GM12878 (cell line): ENCODE measurements around the gene GAS2. TPM values are rescaled to one million over a fixed set of nuclear protein-coding genes. Genes with fewer than 3 reads are reported as not detected.
A peak's percentile ranks its signal among the peaks of the same experiment; 100 is the strongest.

Experiments used
- ATAC-seq: fragments of 200-7000 bp; cut with Tn5 transposase; 3 replicates; pipeline ENCODE4 v1.9.1; 2020; ENCODE audit warnings: mild to moderate bottlenecking, moderate library complexity
- BruUV-seq: library from RNA; stranded (reverse); fragments of 400-500 nt; replicated peaks from 2 replicates; lab custom pipeline; 2021; lab: Mats Ljungman, UMichigan
- CTCF ChIA-PET: fragments of 300-600 bp; sonication (Branson Sonifier 250); formaldehyde crosslinking; extraction: SDS; loops from one replicate; lab custom pipeline; 2021; ENCODE audit warnings: inconsistent platforms; lab: Yijun Ruan, JAX
- POLR2A ChIA-PET: fragments of 350-600 bp; formaldehyde crosslinking; extraction: SDS; loops from one replicate; lab custom pipeline; 2021; ENCODE audit warnings: inconsistent platforms; lab: Charles Lee
- RAD21 ChIA-PET: fragments of 300-600 bp; sonication (Branson Sonifier 250); formaldehyde crosslinking; loops from one replicate; lab custom pipeline; 2023; ENCODE audit warnings: antibody characterized with exemption; ENCODE audit not compliant: unreplicated experiment; lab: Charles Lee
- SMC1A ChIA-PET: fragments of 300-600 bp; sonication (Branson Sonifier 250); formaldehyde crosslinking; loops from one replicate; lab custom pipeline; 2023; ENCODE audit not compliant: unreplicated experiment, uncharacterized antibody; lab: Charles Lee
- DNase-seq: peaks from one replicate; pipeline ENCODE4 v3.0.0-alpha.2; 2011; ENCODE audit warnings: low read depth, low spot score
- FAIRE-seq: peaks from 3 replicates; lab custom pipeline; 2011; peaks lifted over from hg19 to GRCh38; lab: Jason Lieb, UNC
- H2AFZ ChIP-seq: 2 replicates; pipeline ENCODE4 v1.6.0; 2011; ENCODE audit warnings: low read depth, low read length, control low read depth; ENCODE audit not compliant: control insufficient read depth
- H3K27ac ChIP-seq: 2 replicates; pipeline ENCODE4 v1.5.1; 2011; ENCODE audit warnings: control low read depth; ENCODE audit not compliant: control insufficient read depth, insufficient read depth
- H3K27me3 ChIP-seq, 2 experiments: replicated peaks in 1 of 2; 2 replicates each; pipeline versions ENCODE4 v1.6.0 to v1.6.1; 2011; ENCODE audit warnings: low read length in 1 of 2; ENCODE audit not compliant: control insufficient read depth in 2 of 2, insufficient read depth in 2 of 2
- H3K36me3 ChIP-seq, 2 experiments: 2 replicates each; pipeline ENCODE4 v1.5.1; 2011; ENCODE audit warnings: low read length in 1 of 2; ENCODE audit not compliant: control insufficient read depth in 2 of 2, insufficient read depth in 2 of 2
- H3K4me1 ChIP-seq: 2 replicates; pipeline ENCODE4 v1.6.1; 2011; ENCODE audit warnings: mild to moderate bottlenecking, low read length, moderate library complexity, mixed read lengths; ENCODE audit not compliant: control insufficient read depth, insufficient read depth
- H3K4me2 ChIP-seq: 2 replicates; pipeline ENCODE4 v1.6.0; 2011; ENCODE audit warnings: control low read depth; ENCODE audit not compliant: control insufficient read depth, insufficient read depth
- H3K4me3 ChIP-seq: fragments of 200-600 bp; sonication (generic); 2 replicates; pipeline ENCODE4 v1.5.1; 2016
- H3K79me2 ChIP-seq: 2 replicates; pipeline ENCODE4 v1.6.0; 2011; ENCODE audit warnings: low read length; ENCODE audit not compliant: control insufficient read depth, insufficient read depth
- H3K9ac ChIP-seq: 2 replicates; pipeline ENCODE4 v1.8.0; 2011; ENCODE audit warnings: low read length, control low read depth, mixed read lengths; ENCODE audit not compliant: control insufficient read depth, insufficient read depth
- H3K9me3 ChIP-seq: replicated peaks from 3 replicates; pipeline ENCODE4 v1.5.1; 2011; ENCODE audit warnings: mild to moderate bottlenecking, low read length; ENCODE audit not compliant: control insufficient read depth, insufficient read depth
- H4K20me1 ChIP-seq: 2 replicates; pipeline ENCODE4 v1.6.0; 2011; ENCODE audit not compliant: control insufficient read depth, insufficient read depth
- BCL3 ChIP-seq: IDR thresholded peaks from 2 replicates; pipeline ENCODE4 v1.6.1; 2011; ENCODE audit warnings: borderline replicate concordance, low read depth, mild to moderate bottlenecking, moderate library complexity, low read length; ENCODE audit not compliant: insufficient read depth, poor library complexity, severe bottlenecking
- CBX3 ChIP-seq: fragments of 200-600 bp; sonication (generic); IDR thresholded peaks from 2 replicates; pipeline ENCODE4 v1.6.1; 2016; ENCODE audit warnings: low read depth, borderline replicate concordance
- GABPA ChIP-seq: IDR thresholded peaks from 2 replicates; pipeline ENCODE4 v1.6.1; 2014; ENCODE audit warnings: antibody characterized with exemption, low read depth, mild to moderate bottlenecking, inconsistent platforms
- JUNB ChIP-seq: IDR thresholded peaks from 2 replicates; pipeline ENCODE4 v1.6.1; 2016; ENCODE audit warnings: antibody characterized with exemption, mild to moderate bottlenecking
- PAX8 ChIP-seq: fragments of 450-650 bp; IDR thresholded peaks from 2 replicates; pipeline ENCODE4 v1.6.1; 2017; ENCODE audit warnings: mild to moderate bottlenecking, moderate library complexity
- PML ChIP-seq: IDR thresholded peaks from 2 replicates; pipeline ENCODE4 v1.6.1; 2012; ENCODE audit warnings: low read length, inconsistent platforms
- RELA ChIP-seq: fragments of 450-650 bp; IDR thresholded peaks from 2 replicates; pipeline ENCODE4 v1.8.0; 2014; ENCODE audit warnings: borderline replicate concordance; ENCODE audit not compliant: partially characterized antibody
- ZSCAN29 ChIP-seq: fragments of 450-650 bp; IDR thresholded peaks from 2 replicates; pipeline ENCODE4 v1.6.1; 2017; ENCODE audit warnings: mild to moderate bottlenecking, moderate library complexity
- WGBS: methylation state at CpG from one replicate; pipeline ENCODE4 v1.1.6; 2016; ENCODE audit warnings: low lambda C conversion rate; ENCODE audit not compliant: insufficient replicate concordance, insufficient coverage; ENCODE audit errors: missing lambda C conversion rate; 5-methylcytosine and 5-hydroxymethylcytosine counted together
- in situ Hi-C: fragments of 300-500 bp; cut with MboI; formaldehyde crosslinking; loops from 9 replicates; pipeline ENCODE4 v1.14.3; 2018; ENCODE audit warnings: mixed read lengths
- intact Hi-C: fragments of 100-400 bp; cut with micrococcal nuclease; formaldehyde crosslinking; loops from one replicate; pipeline ENCODE4 v1.14.2; 2022; ENCODE audit not compliant: unreplicated experiment
- polyA plus RNA-seq, 11 experiments: library from polyadenylated mRNA; depleted of rRNA in 4 of 11; unstranded in 6 of 11; stranded (reverse) in 5 of 11; fragments of >200 nt; fragmentation: Nextera tagmentation in 4 of 11; fragmentation: Illumina TruSeq in 1 of 11; extraction: Ambion mirVana in 4 of 11; extraction: Trizol in 1 of 11; gene quantifications; 1 replicate in 1 of 11; 2 replicates in 10 of 11; pipeline versions ENCODE4 v1.2.1 to v1.2.3, GENCODE V29; 2011 to 2016; ENCODE audit warnings: inconsistent platforms in 2 of 11, missing spikeins in 2 of 11, low read depth in 1 of 11
- total RNA-seq, 4 experiments: library from RNA; depleted of rRNA in 3 of 4; stranded (reverse); fragments of >200 nt in 3 of 4; fragmentation: Illumina TruSeq in 1 of 4; extraction: Trizol in 1 of 4; gene quantifications; 2 replicates each; pipeline versions ENCODE4 v1.2.1 to v1.2.3, GENCODE V29; 2013 to 2021

Gene GAS2
- total and polyA plus RNA-seq, 10 of the 15 experiments (the other 5 are each of a cell fraction or from before 2014, with no cell fraction given), result 16.4 to 81.4 (median 26.2) TPM

GRCh38 chr11:22634897-22635629 lies 31.3 kb upstream of the GAS2 start:
- no peaks in the 10 kb centered on the region for H3K79me2 ChIP-seq
- TF ChIP-seq JUNB, result no peak
- no peak for TF ChIP-seq PAX8
- TF ChIP-seq RELA, result no peak
- no peak for TF ChIP-seq ZSCAN29
- TF ChIP-seq CBX3, result no peak
- TF ChIP-seq PML, result no peak
- no peak for TF ChIP-seq GABPA
- TF ChIP-seq BCL3, result no peak
- no peaks in the 10 kb centered on the region for H3K36me3 ChIP-seq
- peak; percentile 24 for ATAC-seq
- ChIA-PET RAD21 (interaction anchor here (0.9 to 1.5 kb wide), 2 partner anchors 11 to 65 kb away, joined by 3 read pairs; no protein-coding TSS in a partner anchor), POLR2A (no interaction called here), SMC1A (interaction anchor here (0.6 to 1.3 kb wide), 3 partner anchors 10 to 31 kb away, joined by 3 read pairs; partner anchors contain the start of genes FANCF and GAS2), CTCF (interaction anchor here (0.8 to 2.3 kb wide), 5 partner anchors 10 to 195 kb away, joined by 3 to 8 read pairs (median 4); partner anchors contain the start of gene SVIP)
- no peak overlapping the region for H3K4me2 ChIP-seq
- FAIRE-seq, result no peak
- no peaks in the 10 kb centered on the region for H3K9me3 ChIP-seq
- H3K4me3 ChIP-seq, result no peak overlapping the region
- no peak overlapping the region for H3K9ac ChIP-seq
- no peaks in the 10 kb centered on the region for H4K20me1 ChIP-seq
- no peaks in the 10 kb centered on the region for H3K4me1 ChIP-seq
- no peak for DNase-seq
- BruUV-seq, result no TSS peak
- in situ Hi-C loops, result no loop called here
- H3K27ac ChIP-seq, result no peak overlapping the region
- H3K27me3 ChIP-seq, result no peaks in the 10 kb centered on the region
- intact Hi-C loops, result no loop called here
- WGBS, result 65% methylated on average over 3 of the region's 3 CpGs
- no peak overlapping the region for H2AFZ ChIP-seq
